GM23248 (cell line): Measurements from ENCODE around the gene TAF1C.

Experiments
- EZH2 ChIP-seq: fragments of 200-600 bp; sonication (generic); IDR thresholded peaks from 2 replicates; pipeline ENCODE4 v1.6.1; 2018; ENCODE audit warnings: antibody characterized with exemption, mild to moderate bottlenecking; ENCODE audit not compliant: insufficient read depth, poor library complexity, severe bottlenecking
- EZH2phosphoT487 ChIP-seq: fragments of 200-600 bp; sonication (generic); IDR thresholded peaks from 2 replicates; pipeline ENCODE4 v1.6.1; 2018; ENCODE audit warnings: antibody characterized with exemption, moderate library complexity, mild to moderate bottlenecking, low read depth; ENCODE audit not compliant: insufficient read depth

- TF ChIP-seq EZH2 (no peak), EZH2phosphoT487 (no peak)
Measured at GRCh38 chr16:84156342-84156784, 30.5 kb downstream of the TAF1C start.
